ENCODE data around the gene TMBIM1.
A peak's percentile ranks its signal among the peaks of the same experiment; 100 is the strongest.

TMBIM1 gene

DNA sequence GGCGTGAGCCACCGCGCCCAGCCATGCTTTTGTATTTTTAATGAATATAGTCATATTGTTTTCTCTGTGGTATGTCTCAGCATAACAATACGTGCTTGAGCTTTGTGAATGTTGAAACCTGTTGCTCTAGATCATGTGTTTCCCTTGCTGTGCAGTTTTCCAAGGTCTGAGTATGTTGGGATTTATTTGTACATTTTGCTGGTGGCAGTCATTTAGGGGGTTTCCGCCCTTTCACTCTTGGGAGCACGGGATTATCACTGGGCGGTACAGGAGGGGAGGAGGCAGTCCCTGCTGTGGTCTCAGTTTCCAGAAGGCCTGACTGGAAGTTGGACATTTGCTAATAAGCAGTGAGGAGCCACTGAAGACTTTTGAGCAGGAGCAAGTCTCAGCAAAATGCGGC, 39.4 kb upstream of the TMBIM1 start:
- no peaks in the 10 kb centered on the region for H3K4me1 ChIP-seq (ENCODE audit: control insufficient read depth, insufficient read depth, low read length)
- no peaks in the 10 kb centered on the region for H3K36me3 ChIP-seq (ENCODE audit: control insufficient read depth in 2 of 2, insufficient read depth in 1 of 2, low read length in 2 of 2)
- CTCF ChIA-PET = no interaction called here
- POLR2A ChIA-PET = interaction anchor here (0.6 kb wide), 1 partner anchor 59 kb away, joined by 14 read pairs; no protein-coding TSS in a partner anchor
- H3K9me3 ChIP-seq (ENCODE audit: control insufficient read depth, insufficient read depth, low read depth, low read length) = no peaks in the 10 kb centered on the region
- TF ChIP-seq ZNF398 (tag by site-specific recombination; IDR thresholded peaks at IDR 0.05) (no peak), KLF10 (tag by site-specific recombination; IDR thresholded peaks at IDR 0.05) (no peak), ZNF366 (tag by site-specific recombination; conservative IDR thresholded peaks at IDR 0.05) (no peak), SCRT1 (tag by site-specific recombination; IDR thresholded peaks at IDR 0.05; ENCODE audit: borderline replicate concordance) (peak; percentile 32; the same call in 1 of the 2 replicates), ZNF701 (tag by site-specific recombination; IDR thresholded peaks at IDR 0.05) (no peak), KLF7 (tag by site-specific recombination; IDR thresholded peaks at IDR 0.05; ENCODE audit: borderline replicate concordance) (no peak), KLF9 (tag by site-specific recombination; IDR thresholded peaks at IDR 0.05; ENCODE audit: low read depth) (no peak), ZNF416 (tag by site-specific recombination; IDR thresholded peaks at IDR 0.05) (no peak), IKZF3 (tag by site-specific recombination; IDR thresholded peaks at IDR 0.05) (no peak), ZSCAN23 (tag by site-specific recombination; IDR thresholded peaks at IDR 0.05) (no peak), SCRT2 (tag by site-specific recombination; IDR thresholded peaks at IDR 0.05) (peak; percentile 80), BCL11A (tag by site-specific recombination; IDR thresholded peaks at IDR 0.05; ENCODE audit: low read depth) (no peak), GLI4 (tag by site-specific recombination; IDR thresholded peaks at IDR 0.05) (no peak), ZNF223 (tag by site-specific recombination; IDR thresholded peaks at IDR 0.05) (no peak)
- TF ChIP-seq, protein P1, sequence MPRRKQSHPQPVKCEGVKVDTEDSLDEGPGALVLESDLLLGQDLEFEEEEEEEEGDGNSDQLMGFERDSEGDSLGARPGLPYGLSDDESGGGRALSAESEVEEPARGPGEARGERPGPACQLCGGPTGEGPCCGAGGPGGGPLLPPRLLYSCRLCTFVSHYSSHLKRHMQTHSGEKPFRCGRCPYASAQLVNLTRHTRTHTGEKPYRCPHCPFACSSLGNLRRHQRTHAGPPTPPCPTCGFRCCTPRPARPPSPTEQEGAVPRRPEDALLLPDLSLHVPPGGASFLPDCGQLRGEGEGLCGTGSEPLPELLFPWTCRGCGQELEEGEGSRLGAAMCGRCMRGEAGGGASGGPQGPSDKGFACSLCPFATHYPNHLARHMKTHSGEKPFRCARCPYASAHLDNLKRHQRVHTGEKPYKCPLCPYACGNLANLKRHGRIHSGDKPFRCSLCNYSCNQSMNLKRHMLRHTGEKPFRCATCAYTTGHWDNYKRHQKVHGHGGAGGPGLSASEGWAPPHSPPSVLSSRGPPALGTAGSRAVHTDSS (tag by site-specific recombination; IDR thresholded peaks at IDR 0.05) = no peak
- no peak overlapping the region for H3K4me3 ChIP-seq (ENCODE audit: low read depth, low read length)
- no peak overlapping the region for H3K27ac ChIP-seq (ENCODE audit: extremely low read depth, low read depth, low read length)

- ChIA-PET CTCF (interaction anchor here (0.7 to 1.2 kb wide), 2 partner anchors 11 to 33 kb away, joined by 3 to 4 read pairs; no protein-coding TSS in a partner anchor), POLR2A (no interaction called here)
- H3K4me3 ChIP-seq (ENCODE audit: low read depth, low read length) = no peak overlapping the region
- no peaks in the 10 kb centered on the region for H3K4me1 ChIP-seq (ENCODE audit: control insufficient read depth, insufficient read depth, low read length)
- no peak overlapping the region for H3K27ac ChIP-seq (ENCODE audit: extremely low read depth, low read depth, low read length)
- no peaks in the 10 kb centered on the region for H3K36me3 ChIP-seq (ENCODE audit: control insufficient read depth in 2 of 2, insufficient read depth in 1 of 2, low read length in 2 of 2)
- H3K9me3 ChIP-seq (ENCODE audit: control insufficient read depth, insufficient read depth, low read depth, low read length) = no peaks in the 10 kb centered on the region
- TF ChIP-seq ZFHX2 (tag by site-specific recombination; conservative IDR thresholded peaks at IDR 0.05) = no peak
- TF ChIP-seq ZNF37A (tag by site-specific recombination; IDR thresholded peaks at IDR 0.05) = no peak
- TF ChIP-seq ZIC2 (tag by site-specific recombination; IDR thresholded peaks at IDR 0.05) = peak; percentile 18; the same call in 1 of the 2 replicates
- TF ChIP-seq GLIS1 (tag by site-specific recombination; IDR thresholded peaks at IDR 0.05) = peak; percentile 91
- TF ChIP-seq, protein P2, sequence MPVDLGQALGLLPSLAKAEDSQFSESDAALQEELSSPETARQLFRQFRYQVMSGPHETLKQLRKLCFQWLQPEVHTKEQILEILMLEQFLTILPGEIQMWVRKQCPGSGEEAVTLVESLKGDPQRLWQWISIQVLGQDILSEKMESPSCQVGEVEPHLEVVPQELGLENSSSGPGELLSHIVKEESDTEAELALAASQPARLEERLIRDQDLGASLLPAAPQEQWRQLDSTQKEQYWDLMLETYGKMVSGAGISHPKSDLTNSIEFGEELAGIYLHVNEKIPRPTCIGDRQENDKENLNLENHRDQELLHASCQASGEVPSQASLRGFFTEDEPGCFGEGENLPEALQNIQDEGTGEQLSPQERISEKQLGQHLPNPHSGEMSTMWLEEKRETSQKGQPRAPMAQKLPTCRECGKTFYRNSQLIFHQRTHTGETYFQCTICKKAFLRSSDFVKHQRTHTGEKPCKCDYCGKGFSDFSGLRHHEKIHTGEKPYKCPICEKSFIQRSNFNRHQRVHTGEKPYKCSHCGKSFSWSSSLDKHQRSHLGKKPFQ (tag by site-specific recombination; IDR thresholded peaks at IDR 0.05) = no peak
- no peak for TF ChIP-seq ZNF211 (tag by site-specific recombination; IDR thresholded peaks at IDR 0.05; ENCODE audit: low read depth)
- no peak for TF ChIP-seq ZNF776 (tag by site-specific recombination; IDR thresholded peaks at IDR 0.05; ENCODE audit: borderline replicate concordance)
- TF ChIP-seq GLIS2 (tag by site-specific recombination; IDR thresholded peaks at IDR 0.05) = 0 out of 2 replicates have a peak, but pooled peaks have one; percentile 37
Observed at GRCh38 chr2:218329826-218330593, 37.7 kb upstream of the TMBIM1 start.
